SK-MEL-5 (cell line): ENCODE results near the gene SLC15A3. TPM values are rescaled to one million over a fixed set of nuclear protein-coding genes. Genes with fewer than 3 reads are reported as not detected.
A peak's percentile ranks its signal among the peaks of the same experiment; 100 is the strongest.
"Not testable (repeated sequence)": the region's sequence is repeated elsewhere in the genome, so short reads cannot be mapped to it uniquely, and the experiment has no call there.

Source experiments
- DNase-seq: peaks from one replicate; pipeline ENCODE4 v3.0.0-alpha.2; 2016; ENCODE audit warnings: low read depth, low spot score
- in situ Hi-C: cut with HindIII; loops from 2 replicates; pipeline ENCODE4 v1.10.0; 2016; ENCODE audit warnings: low sequenced_read_pairs, high pct_unique_total_duplicates, low pct_unique_long_range_greater_than_20kb
- total RNA-seq: library from RNA; depleted of rRNA; stranded (reverse); fragments of >200 nt; shearing (Covaris generic); gene quantifications from 2 replicates; pipeline ENCODE4 v1.2.3, GENCODE V29; 2014

Gene SLC15A3
- total RNA-seq, 1 experiment from 2014 or later, result 1.1 TPM

DNA sequence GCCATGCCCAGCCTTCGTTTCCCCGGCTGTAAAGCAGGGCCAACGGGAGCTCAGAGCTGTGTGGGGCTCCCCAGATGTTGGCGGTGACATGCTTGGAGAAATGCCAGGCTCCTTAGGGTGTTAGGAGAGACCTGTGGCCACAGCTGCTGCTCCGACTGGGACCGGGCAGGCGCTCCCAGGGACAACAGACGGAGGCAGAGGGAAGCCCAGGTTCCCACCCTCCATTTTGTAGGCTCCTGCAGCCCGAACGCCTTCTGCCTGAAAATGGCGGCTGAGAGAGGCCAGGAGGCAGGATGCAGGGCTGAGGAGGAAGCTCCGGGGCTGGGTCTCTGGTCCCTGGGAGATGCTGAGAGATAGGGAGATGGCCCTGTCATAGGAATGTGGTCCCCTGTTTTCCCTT is 29.5 kb upstream of the SLC15A3 start:
- in situ Hi-C loops, result no loop called here
- DNase-seq, result no peak

DNA sequence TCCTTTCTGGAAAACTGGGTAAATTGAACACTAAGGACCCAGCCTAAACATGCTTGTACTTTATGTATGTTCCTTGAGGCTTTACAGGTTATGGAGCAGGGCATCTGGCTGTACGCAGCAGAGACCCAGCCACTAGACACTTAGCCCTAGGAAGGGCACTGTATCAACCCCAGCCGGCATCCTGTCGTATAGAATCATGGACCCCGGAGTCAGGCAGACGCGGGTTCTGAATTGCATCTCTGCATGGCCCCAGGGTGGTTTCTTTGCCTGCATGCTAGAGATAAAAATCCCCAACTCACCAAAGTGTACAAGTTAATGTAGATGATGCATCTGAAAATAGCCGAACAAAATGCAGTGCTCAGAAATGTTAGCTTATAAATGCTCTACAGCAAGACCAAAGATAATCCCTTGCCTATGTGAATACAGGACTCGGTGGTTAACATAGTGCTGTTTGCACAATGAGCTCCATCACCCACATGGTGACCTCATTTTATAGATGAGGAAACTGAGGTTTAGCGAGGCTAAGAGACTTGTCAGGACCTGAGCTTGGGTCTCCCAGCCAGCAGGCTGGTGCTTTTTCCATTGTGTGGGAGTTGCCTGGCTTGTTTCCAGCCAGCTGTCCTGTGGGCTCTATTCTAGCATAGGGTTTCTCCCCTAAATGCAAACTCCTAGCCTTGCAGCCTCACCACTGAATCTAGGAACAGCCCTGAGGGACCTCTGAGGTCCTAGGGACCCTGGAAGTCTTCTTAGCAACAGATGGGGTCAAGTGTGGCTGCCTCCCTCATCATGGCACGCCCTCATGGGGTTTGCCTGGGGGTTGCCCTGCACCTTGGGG is 26.8 kb upstream of the SLC15A3 start:
- no peak for DNase-seq
- in situ Hi-C loops, result no loop called here

DNA sequence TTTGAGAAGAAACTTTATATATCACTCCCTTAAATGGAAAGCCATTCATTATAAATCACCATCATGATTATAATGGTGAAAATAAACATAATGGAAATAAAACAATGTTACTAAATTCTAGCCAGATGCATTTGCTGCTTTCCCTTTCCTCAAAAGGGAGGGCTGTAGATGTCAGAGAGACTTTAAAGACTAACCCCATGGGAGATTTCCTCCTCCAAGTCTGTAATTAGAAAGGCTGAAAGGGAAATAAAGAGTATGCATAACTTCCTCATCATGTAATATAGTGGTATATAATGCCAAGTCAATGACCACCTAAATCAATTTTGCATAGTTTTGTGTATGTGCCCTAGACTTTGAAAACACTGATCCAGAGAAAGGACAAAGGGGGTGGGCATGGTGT is 25.9 kb upstream of the SLC15A3 start:
- in situ Hi-C loops, result no loop called here
- DNase-seq, result no peak

DNA sequence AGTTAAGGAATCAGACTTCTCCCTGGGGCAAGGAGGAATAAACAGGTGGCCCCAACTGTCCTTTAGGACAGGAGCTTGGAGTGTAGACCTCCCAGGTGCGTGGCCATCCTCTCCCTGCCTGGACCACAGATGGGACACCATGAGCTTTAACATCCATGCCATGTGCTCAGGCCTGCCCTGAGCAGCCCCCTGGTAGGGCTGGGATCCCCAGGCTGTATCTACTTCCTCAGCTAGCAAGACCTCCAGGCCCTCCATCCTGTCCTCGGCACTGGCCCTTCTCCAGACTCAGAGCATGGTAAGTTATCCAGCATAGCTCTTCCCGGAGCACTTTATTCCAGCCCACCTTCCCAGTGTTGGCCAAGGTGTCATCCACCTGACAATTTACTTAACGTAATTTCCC is 25.2 kb upstream of the SLC15A3 start:
- DNase-seq, result no peak
- in situ Hi-C loops, result no loop called here

DNA sequence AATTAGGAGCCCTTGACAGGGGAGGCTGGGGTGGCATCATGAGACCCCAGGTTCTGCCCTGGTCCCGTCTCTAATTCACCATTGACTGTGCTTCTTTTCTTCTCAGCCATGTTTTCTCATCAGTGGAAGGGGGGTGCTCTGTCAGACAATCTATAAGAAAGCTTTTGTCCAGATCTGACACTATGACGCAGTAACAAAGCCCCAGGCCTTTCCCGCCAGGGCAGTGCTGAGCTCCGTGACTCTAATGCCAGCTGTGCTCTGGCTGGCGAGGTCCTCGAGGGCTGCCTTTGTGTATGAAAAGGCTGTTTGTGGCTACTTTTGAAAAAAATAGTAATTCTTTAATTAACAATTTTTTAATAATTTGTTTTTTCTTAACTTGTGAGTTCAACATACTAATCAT is 22.8 kb upstream of the SLC15A3 start:
- in situ Hi-C loops, result no loop called here
- DNase-seq, result peak; percentile 89

DNA sequence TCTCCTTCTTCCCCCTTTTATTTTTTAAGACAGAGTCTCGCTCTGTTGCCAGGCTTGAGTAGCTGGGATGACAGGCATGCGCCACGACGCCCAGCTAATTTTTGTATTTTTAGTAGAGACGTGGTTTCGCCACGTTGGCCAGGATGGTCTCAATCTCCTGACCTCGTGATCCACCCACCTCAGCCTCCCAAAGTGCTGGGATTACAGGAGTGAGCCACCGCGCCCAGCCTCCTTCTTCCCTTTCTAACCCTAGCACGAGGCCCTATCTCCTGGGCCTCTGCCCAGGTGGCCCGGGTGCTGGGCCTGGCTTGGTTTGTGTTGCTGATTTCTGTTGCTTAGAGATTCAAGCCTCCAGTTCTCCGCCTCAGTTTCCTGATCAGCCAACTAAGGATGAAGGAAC is 22.3 kb upstream of the SLC15A3 start:
- DNase-seq, in situ Hi-C loops: not testable (repeated sequence)

DNA sequence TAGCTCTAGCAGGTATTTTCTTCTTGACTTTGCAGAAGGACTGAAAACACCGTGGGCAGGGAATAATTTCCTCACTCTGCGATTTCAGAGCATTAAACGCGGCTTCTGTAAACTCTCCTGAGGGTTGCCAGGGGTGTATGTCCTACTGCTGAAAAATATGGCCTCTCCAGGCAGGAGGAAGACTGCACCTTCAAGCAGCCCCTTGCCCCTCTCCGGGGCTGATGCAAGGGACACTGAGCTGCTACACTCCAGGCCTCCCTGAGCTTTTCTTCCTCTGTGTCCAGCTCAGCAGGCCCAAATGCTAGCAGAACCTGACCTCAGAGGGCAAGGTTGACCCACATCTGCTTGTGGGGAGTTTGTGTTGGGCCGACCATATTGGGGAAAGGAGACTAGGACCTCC is 21.7 kb upstream of the SLC15A3 start:
- in situ Hi-C loops, result no loop called here
- no peak for DNase-seq

DNA sequence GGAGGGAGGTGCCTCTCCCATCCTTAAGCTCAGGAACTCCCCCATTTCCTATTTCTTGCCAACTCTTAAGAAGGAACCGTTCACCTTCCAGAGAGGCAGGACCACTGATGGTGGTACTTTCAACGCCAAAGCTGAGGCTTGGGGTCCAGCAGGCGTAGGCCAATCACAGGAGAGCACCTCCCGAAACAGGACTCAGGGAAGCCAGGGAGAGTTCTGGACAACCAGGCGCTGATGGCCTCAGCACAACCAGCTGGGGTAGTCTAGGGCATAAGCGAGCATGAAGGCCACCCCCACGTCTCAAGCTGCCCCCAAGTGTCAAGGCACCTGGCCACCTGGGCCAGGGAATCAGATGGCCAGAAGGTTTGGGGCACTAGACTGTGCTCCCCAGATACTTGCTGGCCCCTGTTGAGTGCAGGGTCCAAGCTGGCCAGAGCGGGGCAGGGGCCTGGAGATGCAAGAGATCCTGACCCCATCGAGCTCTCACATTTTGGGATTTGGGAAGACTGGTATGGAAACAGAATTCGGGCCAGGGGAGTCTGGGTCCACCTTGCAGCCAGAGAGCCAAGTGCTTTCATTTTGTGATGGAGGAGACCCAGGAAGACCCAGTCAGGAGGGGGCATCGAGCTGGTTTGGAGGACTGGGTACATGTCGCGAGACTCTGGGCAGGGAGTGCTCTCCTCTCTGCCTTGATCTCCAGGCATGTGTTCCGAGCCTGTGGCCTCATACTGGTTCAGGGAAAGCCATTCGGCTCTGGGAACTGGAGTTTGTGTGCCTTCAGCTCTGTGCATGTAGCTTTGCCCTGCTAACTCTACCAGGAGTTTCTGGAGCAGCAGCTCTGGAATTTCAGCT is 20.4 kb upstream of the SLC15A3 start:
- in situ Hi-C loops, result no loop called here
- no peak for DNase-seq

DNA sequence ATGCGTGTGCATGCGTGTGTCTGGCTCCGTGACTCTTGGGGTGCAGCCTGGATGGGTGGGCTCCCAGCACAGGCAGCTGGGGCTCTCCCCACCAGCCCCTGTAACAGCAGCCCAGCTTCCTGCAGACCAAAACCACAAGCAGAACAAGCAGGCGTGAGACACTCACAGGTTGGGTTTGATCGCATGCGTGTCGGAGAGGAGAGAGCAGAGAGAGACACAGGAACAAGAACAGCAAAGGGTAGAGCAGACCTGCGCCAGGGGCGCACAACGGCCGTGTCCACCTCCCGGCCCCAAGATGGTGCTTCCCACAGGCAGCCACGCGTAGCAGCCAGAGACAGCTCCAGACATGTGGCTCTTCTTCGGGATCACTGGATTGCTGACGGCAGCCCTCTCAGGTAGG is 19.5 kb upstream of the SLC15A3 start, which contains the start of gene CD6:
CD6 (plus strand) TSS at position 161 of the 400 bp plus-strand sequence; CDS start at position 347, 186 bp downstream.
- in situ Hi-C loops, result no loop called here
- no peak for DNase-seq

DNA sequence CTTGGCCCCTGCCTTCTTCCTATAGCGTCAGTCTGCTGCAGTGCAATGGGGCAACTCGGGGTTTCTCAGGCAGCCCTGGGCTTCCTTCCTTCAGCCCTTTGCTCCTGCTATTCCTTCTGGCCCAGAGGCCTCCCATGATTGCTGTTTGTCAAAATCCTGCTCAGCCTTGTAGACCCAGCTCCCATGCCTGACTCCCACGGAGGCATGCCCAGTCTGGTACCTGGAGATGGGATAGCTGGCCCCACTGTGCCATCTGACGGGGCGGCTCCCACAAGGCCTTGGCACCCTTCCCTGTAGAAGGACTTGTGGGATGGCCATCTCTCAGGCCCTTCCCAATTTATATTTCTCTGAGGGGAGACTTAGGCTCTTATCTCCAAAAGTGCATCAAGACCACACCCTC is 18.9 kb upstream of the SLC15A3 start:
- DNase-seq, result no peak
- in situ Hi-C loops, result no loop called here

DNA sequence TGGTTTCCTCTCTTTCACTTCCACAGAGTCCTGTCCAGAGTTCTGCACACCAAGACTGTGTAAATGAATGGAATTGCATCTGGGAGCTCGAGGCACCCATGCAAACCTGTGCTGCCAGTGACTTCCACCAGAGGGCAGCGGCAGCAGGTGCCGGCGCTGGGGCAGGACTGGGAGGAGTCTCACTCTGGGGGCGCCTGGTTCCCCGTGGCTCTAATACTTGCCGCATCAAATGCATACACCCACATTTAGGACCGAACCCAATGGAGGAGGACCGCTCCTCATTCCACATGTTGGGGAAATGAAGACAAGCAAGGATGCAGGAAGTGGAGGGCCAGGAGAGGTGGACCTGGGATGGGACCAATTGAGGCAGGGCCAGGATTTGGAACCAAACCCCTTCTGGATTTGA is 18.4 kb upstream of the SLC15A3 start:
- in situ Hi-C loops, result no loop called here
- peak; percentile 55 for DNase-seq

DNA sequence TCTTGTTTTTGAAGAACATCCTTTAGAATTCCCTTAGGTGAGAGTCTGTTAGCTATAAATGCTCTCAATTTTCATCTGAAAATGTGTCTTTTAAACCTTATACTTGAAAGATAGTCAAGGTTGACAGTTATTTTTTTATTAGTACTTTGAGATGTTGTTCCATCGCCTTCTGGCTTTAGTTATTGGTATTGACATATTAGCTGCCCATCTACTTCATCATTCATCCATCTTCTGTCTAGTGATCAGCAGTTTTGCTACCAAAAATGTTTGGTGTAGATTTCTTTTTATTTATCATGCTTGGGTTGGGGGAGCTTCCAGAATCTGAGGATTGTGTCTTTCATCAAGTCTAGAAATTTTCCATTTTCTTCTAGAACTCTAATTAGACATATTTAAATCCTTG is 16.2 kb upstream of the SLC15A3 start:
- in situ Hi-C loops, result no loop called here
- DNase-seq, result no peak

DNA sequence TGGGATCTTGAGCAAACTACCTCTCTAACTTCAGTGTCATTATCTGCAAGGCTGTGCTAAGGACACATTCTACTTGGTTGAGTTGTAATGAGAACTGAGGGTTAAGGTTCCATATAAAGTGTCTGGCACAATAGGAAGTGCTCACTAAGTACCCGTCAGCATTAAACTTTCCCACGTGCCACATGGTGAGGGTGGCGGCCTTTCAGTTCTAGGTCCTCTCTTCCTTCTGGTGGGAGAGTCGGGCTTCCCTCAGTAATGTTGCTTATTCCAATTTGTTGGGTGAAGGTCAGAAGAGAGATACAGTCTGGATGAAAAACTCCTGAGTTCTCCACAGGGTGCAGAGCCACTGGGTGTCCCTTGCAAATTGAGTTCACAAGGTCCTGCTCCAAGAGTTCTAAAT is 14.9 kb upstream of the SLC15A3 start:
- no peak for DNase-seq
- in situ Hi-C loops, result no loop called here

DNA sequence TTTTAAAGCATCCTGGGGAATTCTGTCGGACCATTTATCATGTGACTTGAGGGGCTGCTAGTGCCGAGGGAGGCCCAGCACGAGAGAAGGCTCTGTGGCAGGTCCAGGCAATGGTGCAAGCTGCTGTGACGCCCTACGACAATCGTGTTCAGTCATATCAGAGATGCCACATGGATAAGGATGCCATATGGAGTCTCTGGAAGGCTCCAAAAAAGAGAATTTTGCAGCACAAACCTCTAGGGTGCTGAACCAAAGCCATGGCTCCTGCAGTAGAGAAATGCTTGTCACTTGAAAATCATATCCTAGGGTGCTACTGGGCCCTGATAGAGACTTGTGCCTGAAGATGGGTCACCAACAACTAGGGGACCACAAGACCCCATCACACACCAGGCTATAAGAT is 12.8 kb upstream of the SLC15A3 start:
- no peak for DNase-seq
- in situ Hi-C loops, result no loop called here

DNA sequence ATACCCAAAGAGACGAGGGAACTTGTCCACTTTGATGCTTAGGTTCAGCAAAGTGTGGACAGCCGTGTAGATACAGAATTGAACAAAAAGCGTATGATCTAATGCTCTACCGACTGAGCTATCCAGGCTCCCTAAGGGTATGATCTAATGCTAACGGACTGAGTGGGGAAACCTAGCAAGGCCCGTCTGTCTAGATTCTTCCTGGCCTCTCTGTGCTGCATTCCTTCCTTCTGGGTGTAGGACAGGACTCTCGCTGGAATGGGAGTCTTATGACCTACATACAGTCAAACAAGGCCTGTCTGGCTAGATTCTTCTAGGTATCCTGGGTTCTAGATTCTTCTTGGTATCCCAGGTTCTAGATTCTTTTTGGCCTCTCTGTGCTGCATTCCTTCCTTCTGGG is 8.4 kb upstream of the SLC15A3 start:
- DNase-seq, result no peak
- in situ Hi-C loops, result no loop called here

DNA sequence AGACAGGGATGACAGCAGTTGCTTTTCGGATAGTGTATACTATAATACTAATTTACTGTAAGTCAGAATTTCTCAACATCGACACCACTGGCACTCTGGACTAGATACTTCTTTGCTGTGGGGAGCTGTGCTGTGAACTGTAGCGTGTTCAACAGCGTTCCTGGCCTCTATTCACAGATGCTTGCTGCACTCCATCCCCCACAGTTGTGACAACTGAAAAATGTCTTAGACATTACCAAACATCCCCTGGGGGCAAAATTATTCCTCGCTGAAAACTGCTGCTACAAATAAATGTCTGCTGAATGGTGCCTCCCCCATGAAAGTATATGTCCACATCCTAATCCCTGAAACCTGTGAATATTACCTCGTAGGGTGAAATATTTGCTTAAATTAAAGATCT is 7.5 kb upstream of the SLC15A3 start:
- in situ Hi-C loops, result no loop called here
- no peak for DNase-seq

DNA sequence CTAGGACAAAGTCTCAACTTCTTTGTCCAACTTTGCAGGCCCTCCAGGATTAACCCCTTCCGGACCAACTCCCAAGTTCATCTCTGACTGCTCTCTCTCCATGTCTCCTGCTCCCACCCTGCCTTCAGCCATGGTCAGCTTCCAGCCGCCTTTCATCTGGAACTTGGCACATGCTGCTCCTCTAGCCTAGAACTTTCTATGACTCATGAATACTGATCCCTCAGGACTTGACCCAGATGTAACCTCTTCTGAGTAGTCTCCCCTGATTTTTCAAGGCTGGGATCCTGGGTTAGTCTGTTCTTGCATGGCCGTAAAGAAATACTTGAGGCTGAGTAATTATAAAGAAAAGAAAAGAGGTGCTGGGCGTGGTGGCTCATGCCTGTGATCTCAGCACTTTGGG is 5.2 kb upstream of the SLC15A3 start:
- no peak for DNase-seq
- in situ Hi-C loops, result no loop called here

DNA sequence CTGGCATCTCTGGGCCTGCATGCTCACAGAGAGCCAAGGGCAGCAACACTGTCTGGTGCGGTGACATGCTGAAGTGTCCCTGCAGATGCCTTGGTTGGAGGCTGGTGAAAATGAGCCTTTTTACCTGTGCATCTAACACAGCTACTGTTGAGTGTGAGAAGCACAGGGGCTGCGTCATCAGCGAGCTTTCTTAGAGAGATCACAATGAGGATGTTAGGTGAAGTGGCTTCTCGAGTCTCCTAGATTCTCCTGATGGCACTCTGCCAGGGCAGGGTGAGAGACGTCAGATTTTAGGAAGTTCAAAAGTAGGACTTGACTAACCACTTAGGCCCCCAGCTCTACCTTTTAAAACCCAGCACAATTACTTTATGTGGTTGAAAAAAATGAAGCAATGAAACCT is 3.6 kb upstream of the SLC15A3 start:
- no peak for DNase-seq
- in situ Hi-C loops, result no loop called here

DNA sequence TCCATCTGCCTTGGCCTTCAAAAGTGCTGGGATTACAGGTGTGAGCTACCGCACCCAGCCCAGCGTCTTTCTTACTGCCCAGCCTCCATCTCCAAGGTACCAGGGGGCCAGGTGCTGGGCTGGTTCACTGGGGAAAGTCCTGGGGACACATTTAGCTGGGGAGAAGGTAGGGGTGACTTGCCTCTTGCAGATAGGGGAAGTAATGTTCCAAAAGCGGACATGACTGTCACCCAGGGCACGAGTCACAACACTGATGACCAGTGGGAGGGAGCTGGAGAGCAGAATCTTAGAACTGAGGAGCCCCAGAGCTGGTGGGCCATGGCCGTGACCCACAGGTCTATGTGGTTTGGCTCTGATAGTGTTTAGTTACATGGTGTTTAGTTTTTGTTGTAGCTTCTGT is 2.4 kb upstream of the SLC15A3 start:
- no peak for DNase-seq
- in situ Hi-C loops, result no loop called here
